HAP-1 (cell line): ENCODE measurements around the gene SLC22A16.

Experiments
- DNase-seq, 2 experiments: peaks; one replicate each; pipeline ENCODE4 v3.0.0-alpha.2; 2016 to 2020; ENCODE audit warnings: low spot score in 2 of 2
- H3K27me3 ChIP-seq: fragments of 250-450 bp; sonication (Bioruptor Pico); 2 replicates; pipeline ENCODE4 v1.5.1; 2020; ENCODE audit warnings: low read depth, mild to moderate bottlenecking, moderate library complexity
- H3K36me3 ChIP-seq: fragments of 250-450 bp; sonication (Bioruptor Pico); replicated peaks from 2 replicates; pipeline ENCODE4 v1.5.1; 2020; ENCODE audit warnings: mild to moderate bottlenecking
- H3K4me1 ChIP-seq: fragments of 250-450 bp; sonication (Bioruptor Pico); 2 replicates; pipeline ENCODE4 v1.5.1; 2020; ENCODE audit warnings: mild to moderate bottlenecking
- H3K4me3 ChIP-seq: fragments of 250-450 bp; sonication (Bioruptor Pico); 2 replicates; pipeline ENCODE4 v1.5.1; 2020; ENCODE audit warnings: mild to moderate bottlenecking, moderate library complexity
- H3K9me3 ChIP-seq: fragments of 250-450 bp; sonication (Bioruptor Pico); 2 replicates; pipeline ENCODE4 v1.5.1; 2020; ENCODE audit warnings: mild to moderate bottlenecking, moderate library complexity
- in situ Hi-C: fragments of 300-500 bp; cut with MboI; formaldehyde crosslinking; loops from 3 replicates; pipeline ENCODE4 v1.14.3; 2020; ENCODE audit warnings: low sequenced_read_pairs, inconsistent platforms, mixed read lengths

Gene SLC22A16

DNA sequence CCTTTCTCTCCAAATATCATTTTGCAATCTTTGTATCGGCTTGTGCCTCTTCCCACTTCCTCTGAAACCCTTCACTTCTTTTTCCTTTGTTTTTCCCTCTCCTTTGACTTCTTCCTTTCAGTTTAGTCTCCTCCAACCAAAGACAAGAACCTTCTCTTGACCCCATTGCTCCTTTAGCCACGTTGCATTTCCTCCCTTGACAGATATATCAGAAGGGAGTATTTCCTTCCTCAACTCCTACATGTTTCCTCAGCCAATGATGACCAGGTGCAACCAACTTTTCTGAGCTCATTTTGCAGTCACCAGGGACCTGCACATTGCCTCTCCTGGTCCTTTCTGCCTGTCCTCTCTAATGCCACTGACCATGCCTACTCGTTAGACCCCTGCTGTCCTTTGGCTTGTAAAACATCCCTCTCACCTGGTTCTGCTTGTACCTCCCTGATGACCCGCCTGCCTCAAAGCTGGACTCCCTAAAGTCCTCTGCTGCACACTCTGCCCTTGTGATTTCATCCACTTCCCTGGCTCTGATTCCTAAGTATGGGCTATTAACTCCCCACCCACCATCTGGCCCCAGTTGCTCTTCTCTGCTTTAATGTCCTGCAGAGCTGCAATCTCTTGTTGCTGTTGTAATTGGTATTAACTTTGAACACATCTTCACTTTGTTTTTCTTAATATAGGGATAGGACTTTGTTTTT, 27.4 kb downstream of the SLC22A16 start:
- in situ Hi-C loops: no loop called here
- H3K4me3 ChIP-seq: no peak overlapping the region
- no peak for DNase-seq

GRCh38 chr6:110447761-110448160, 28.7 kb downstream of the SLC22A16 start:
- Histone ChIP-seq H3K27me3 (no peaks in the 10 kb centered on the region; the same call in 1 of the 2 replicates), H3K4me3 (no peak overlapping the region), H3K9me3 (no peaks in the 10 kb centered on the region), H3K4me1 (no peaks in the 10 kb centered on the region), H3K36me3 (no peaks in the 10 kb centered on the region)
- in situ Hi-C loops: no loop called here
- no peak for DNase-seq

More for the DNA sequence above, 27.4 kb downstream of the SLC22A16 start:
- Histone ChIP-seq H3K36me3 (no peaks in the 10 kb centered on the region), H3K27me3 (no peaks in the 10 kb centered on the region; the same call in 1 of the 2 replicates), H3K9me3 (no peaks in the 10 kb centered on the region), H3K4me1 (no peaks in the 10 kb centered on the region)

GRCh38 chr6:110446405-110446804, 30.0 kb downstream of the SLC22A16 start:
- in situ Hi-C loops: no loop called here

DNA sequence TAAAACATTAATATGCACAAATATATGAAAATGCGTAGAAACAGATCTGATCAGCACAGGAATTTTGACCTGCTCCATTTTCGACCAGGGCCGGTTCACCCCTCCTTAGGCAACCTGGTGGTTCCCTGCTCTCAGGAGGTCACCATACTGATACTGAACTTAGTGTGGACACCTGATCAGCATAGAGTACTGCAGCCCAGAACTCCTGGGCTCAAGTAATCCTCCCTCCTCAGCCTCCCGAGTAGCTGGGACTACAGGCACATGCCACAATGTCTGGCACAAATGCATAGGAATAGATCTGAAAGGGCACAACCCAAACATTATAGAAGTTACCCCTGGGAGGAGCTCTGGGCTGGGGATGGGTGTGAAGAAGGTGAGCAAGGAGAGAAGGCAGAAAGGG, 36.4 kb downstream of the SLC22A16 start:
- H3K36me3 ChIP-seq: no peaks in the 10 kb centered on the region
- in situ Hi-C loops: no loop called here

More at GRCh38 chr6:110446405-110446804, 30.0 kb downstream of the SLC22A16 start:
- Histone ChIP-seq H3K4me1 (no peaks in the 10 kb centered on the region), H3K4me3 (no peak overlapping the region), H3K9me3 (no peaks in the 10 kb centered on the region), H3K27me3 (no peaks in the 10 kb centered on the region; the same call in 1 of the 2 replicates), H3K36me3 (no peaks in the 10 kb centered on the region)
- no peak for DNase-seq

DNA sequence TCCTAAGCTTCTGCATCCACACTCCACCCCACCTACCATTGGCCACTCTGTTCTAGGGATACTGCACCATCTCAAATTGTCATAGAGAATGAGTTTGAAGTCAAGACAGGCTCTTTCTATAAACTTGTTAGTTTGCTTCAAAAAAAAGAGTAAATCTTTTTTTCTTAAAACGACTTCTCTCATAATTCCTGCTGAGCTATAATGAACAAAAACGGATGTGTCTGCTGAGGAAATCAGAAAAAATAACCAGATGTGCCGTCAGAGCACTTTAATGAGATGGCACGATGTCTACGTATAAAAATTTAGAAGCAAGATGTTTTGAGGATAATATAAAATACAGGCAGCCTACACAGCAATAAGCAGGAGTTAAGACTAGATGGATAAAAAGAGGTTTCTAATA, 37.1 kb downstream of the SLC22A16 start:
- H3K9me3 ChIP-seq: no peaks in the 10 kb centered on the region
- in situ Hi-C loops: no loop called here
- no peaks in the 10 kb centered on the region for H3K27me3 ChIP-seq
- H3K4me1 ChIP-seq: no peaks in the 10 kb centered on the region
- H3K36me3 ChIP-seq: no peaks in the 10 kb centered on the region
- H3K4me3 ChIP-seq: no peak overlapping the region
- DNase-seq: no peak

More for the DNA sequence above, 36.4 kb downstream of the SLC22A16 start:
- no peak overlapping the region for H3K4me3 ChIP-seq
- H3K4me1 ChIP-seq: no peaks in the 10 kb centered on the region
- H3K27me3 ChIP-seq: no peaks in the 10 kb centered on the region
- DNase-seq: no peak
- H3K9me3 ChIP-seq: no peaks in the 10 kb centered on the region

- no peak overlapping the region for H3K4me3 ChIP-seq
- in situ Hi-C loops: no loop called here
- H3K36me3 ChIP-seq: no peaks in the 10 kb centered on the region
- no peaks in the 10 kb centered on the region; the same call in 1 of the 2 replicates for H3K27me3 ChIP-seq
- H3K9me3 ChIP-seq: no peaks in the 10 kb centered on the region
- H3K4me1 ChIP-seq: no peaks in the 10 kb centered on the region
- no peak for DNase-seq
These were observed 41.3 kb downstream of the SLC22A16 start for GRCh38 chr6:110434961-110435602.

DNA sequence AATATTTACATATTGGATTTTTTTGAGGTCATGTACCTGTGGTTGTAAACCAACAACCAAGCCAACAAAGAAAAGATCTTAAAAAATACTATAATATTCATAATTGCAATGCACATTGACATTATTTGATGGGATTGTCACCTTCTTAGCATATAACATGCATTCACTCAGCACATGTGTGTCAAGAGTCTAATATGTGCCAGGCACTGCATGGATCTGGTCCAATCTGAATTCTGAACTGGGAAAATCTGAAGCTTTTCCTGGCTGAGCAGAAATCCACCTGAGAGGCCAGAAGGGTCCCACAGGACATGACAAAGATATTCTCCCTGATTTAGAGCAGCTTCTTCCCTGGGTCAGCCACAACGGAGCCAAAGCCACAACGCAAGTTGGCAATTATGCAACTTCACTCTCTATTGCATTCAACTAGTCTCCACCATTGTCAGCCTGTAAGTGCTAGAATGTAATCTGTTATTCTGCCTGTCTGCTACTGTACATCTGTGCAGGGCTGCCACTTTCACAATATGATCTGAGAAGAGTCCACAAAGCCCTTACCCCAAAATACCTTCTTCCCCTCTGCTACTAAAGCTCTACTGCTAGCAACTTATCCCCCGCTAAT, 44.0 kb downstream of the SLC22A16 start:
- no peaks in the 10 kb centered on the region for H3K36me3 ChIP-seq
- H3K9me3 ChIP-seq: no peaks in the 10 kb centered on the region
- no peaks in the 10 kb centered on the region for H3K4me1 ChIP-seq
- H3K4me3 ChIP-seq: no peak overlapping the region
- DNase-seq: no peak
- in situ Hi-C loops: no loop called here
- no peaks in the 10 kb centered on the region; the same call in 1 of the 2 replicates for H3K27me3 ChIP-seq

DNA sequence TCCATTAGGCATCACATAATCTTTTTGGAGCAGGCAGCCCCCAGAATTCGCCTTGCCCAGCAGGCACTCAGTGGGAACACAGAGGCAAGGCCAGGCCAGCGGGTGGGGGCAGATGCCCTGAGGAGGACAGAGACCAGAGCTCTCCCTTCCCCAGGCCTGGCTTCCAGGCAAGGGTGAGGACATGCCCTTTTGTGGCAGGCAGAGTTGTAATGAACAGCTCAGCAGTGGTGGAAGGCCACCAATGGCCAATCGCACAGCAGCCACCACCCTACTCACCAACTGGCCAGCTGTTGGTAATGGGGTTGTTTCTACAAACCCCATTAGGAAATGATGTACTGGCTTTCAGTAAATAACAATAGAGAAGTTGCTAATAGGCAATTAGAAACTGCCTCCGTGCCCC, 45.7 kb downstream of the SLC22A16 start:
- DNase-seq: no peak
- Histone ChIP-seq H3K36me3 (no peaks in the 10 kb centered on the region), H3K27me3 (no peaks in the 10 kb centered on the region; the same call in 1 of the 2 replicates), H3K4me1 (no peaks in the 10 kb centered on the region), H3K4me3 (no peak overlapping the region), H3K9me3 (no peaks in the 10 kb centered on the region)
- in situ Hi-C loops: no loop called here

DNA sequence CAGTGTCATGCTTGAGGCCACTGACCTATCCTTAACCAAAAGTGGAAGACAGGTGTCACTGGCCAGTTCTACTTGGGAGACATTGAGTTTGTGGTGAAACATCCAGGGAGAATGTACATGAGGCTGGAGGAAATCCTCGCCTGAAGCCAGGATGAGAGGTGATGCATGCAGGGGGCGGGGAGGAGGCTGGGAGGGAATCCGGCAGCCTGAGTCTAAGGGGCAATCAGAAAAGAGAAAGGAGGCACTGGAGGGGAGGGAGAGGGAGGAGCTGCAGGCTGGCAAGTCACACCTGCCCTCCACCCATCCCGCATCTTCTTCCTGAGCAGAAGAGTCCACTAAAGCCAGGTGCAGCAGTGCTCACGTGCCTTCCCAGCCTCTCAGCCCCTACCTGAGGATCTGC, 46.2 kb downstream of the SLC22A16 start:
- no peaks in the 10 kb centered on the region for H3K9me3 ChIP-seq
- in situ Hi-C loops: no loop called here
- no peaks in the 10 kb centered on the region for H3K36me3 ChIP-seq
- H3K4me1 ChIP-seq: no peaks in the 10 kb centered on the region
- H3K27me3 ChIP-seq: peaks cover 2% of the 10 kb centered on the region; the same call in 1 of the 2 replicates
- no peak for DNase-seq
- H3K4me3 ChIP-seq: no peak overlapping the region

DNA sequence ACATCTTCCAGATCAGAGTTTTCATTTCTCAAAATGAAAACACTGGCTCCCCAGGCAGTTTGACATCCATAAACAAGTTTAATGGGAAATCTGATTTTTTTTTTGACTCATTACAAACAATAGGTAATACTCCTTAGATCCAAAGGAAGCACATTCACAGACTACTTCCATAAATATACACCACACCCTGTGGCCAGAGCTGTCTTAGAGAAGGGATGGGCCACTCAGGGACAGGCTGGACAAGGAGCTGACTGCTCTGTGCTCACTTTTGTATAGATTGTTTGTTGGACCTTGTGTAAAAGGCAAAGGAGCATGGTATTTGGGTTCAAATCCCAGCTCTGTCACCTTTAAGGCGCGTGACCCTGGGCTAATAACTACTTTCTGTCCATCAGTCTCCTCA, 48.3 kb downstream of the SLC22A16 start:
- DNase-seq: no peak
- Histone ChIP-seq H3K4me3 (no peak overlapping the region), H3K9me3 (no peaks in the 10 kb centered on the region), H3K36me3 (no peaks in the 10 kb centered on the region), H3K4me1 (peaks cover 5% of the 10 kb centered on the region; the same call in 1 of the 2 replicates), H3K27me3 (peaks cover 2% of the 10 kb centered on the region; the same call in 1 of the 2 replicates)
- in situ Hi-C loops: no loop called here

DNA sequence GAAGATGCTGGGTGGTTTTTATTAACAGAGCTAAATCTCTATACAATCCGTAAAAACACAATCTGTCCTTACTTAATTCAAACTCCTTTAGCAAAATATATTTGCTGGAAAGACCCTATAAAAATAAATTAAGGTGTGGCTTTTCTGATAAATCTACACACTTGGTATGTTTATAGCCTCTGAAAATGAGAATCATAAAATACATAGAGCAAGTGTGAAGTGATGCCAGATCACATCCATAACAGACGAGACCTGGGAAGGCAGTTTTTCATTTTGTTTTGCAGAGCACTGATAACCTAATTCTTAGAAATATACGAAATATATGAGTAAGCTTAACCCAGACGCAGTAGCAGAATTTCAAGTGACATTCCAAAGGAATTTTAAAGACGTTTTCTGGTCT, 50.6 kb downstream of the SLC22A16 start:
- no peak for DNase-seq
- no peaks in the 10 kb centered on the region for H3K9me3 ChIP-seq
- H3K4me1 ChIP-seq: peaks cover 18% of the 10 kb centered on the region
- H3K27me3 ChIP-seq: peaks cover 2% of the 10 kb centered on the region; the same call in 1 of the 2 replicates
- in situ Hi-C loops: no loop called here
- no peaks in the 10 kb centered on the region for H3K36me3 ChIP-seq
- no peak overlapping the region for H3K4me3 ChIP-seq

DNA sequence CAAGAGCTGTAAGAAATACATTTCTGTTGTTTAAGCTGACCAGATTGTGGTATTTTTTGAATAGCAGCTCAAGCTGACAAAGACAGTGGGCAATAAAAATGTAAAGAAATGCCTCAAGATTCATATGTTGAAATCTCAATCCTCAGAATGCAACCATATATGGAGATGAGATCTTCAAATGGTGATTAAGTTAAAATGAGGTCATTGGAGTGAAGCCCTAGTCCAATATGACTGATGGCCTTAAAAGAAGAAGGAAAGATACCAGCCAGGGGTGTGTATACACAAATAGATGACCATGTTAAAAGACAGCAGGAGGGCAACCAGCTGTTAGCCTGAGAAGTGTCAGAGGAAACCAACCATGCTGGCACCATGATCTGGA, 54.0 kb downstream of the SLC22A16 start:
- peaks cover 2% of the 10 kb centered on the region; the same call in 1 of the 2 replicates for H3K27me3 ChIP-seq
- H3K9me3 ChIP-seq: no peaks in the 10 kb centered on the region
- no peak overlapping the region for H3K4me3 ChIP-seq
- peaks cover 18% of the 10 kb centered on the region for H3K4me1 ChIP-seq
- peak in 1 of 2 experiments; percentile 70 for DNase-seq
- H3K36me3 ChIP-seq: no peaks in the 10 kb centered on the region
- in situ Hi-C loops: no loop called here

DNA sequence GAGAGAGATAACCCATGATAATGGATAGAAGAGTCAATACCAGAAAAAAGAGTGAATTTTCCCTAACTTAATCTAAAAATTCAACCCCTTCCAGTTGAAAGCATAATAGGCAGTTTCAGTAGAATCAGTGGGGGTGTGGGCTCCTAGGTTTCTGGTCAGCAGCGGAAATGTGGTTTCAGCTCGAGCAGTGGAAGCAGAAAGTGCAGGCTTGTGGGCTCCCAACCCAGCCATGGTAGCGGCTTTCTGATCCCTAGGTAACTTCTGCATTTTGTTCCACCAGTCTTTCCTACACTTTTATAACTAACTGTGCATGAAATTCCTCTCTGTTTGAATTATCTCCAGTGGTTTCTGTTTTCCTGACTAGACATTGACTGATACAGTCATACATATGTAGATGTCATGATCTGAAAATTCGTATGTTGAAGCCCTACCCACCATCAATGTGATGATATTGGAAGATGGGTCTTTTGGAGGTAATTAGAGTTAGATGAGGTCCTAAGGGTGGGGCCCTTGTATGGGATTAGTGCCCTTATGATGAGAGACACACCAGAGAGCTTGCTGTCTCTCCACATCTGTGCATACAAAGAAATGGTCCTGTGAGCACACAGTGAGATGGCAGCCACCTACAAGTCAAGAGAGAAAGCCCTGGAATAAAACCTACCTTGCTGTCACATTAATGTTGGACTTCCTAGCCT, 54.5 kb downstream of the SLC22A16 start:
- DNase-seq: no peak
- Histone ChIP-seq H3K27me3 (peaks cover 2% of the 10 kb centered on the region; the same call in 1 of the 2 replicates), H3K4me1 (peaks cover 18% of the 10 kb centered on the region), H3K36me3 (no peaks in the 10 kb centered on the region), H3K9me3 (no peaks in the 10 kb centered on the region), H3K4me3 (no peak overlapping the region)
- in situ Hi-C loops: no loop called here
